NCI-H345 (cell line): ENCODE measurements around the gene ST8SIA4.

ENCODE experiments used
- DNase-seq: peaks from one replicate; lab custom pipeline; 2025; lab: John Stamatoyannopoulos, UW

Gene ST8SIA4

GRCh38 chr5:100872408-100873190, 30.5 kb downstream of the ST8SIA4 start:
- DNase-seq, result no peak

GRCh38 chr5:100867039-100867562, 36.0 kb downstream of the ST8SIA4 start:
- DNase-seq, result no peak

- no peak for DNase-seq
These were observed 38.2 kb downstream of the ST8SIA4 start for GRCh38 chr5:100864931-100865330.

- no peak for DNase-seq
These were observed 39.3 kb downstream of the ST8SIA4 start for GRCh38 chr5:100863739-100864138.

GRCh38 chr5:100861148-100861547, 41.9 kb downstream of the ST8SIA4 start:
- DNase-seq, result no peak

- no peak for DNase-seq
These were observed 42.7 kb downstream of the ST8SIA4 start for GRCh38 chr5:100860407-100860806.

GRCh38 chr5:100858987-100859545, 44.0 kb downstream of the ST8SIA4 start:
- no peak for DNase-seq

- DNase-seq, result no peak
These were observed 46.6 kb downstream of the ST8SIA4 start for GRCh38 chr5:100856462-100856861.

- DNase-seq, result no peak
These were observed 47.1 kb downstream of the ST8SIA4 start for GRCh38 chr5:100855937-100856430.

GRCh38 chr5:100855295-100855694, 47.8 kb downstream of the ST8SIA4 start:
- no peak for DNase-seq

GRCh38 chr5:100854591-100854990, 48.5 kb downstream of the ST8SIA4 start:
- no peak for DNase-seq

GRCh38 chr5:100853582-100853981, 49.5 kb downstream of the ST8SIA4 start:
- DNase-seq, result no peak

- DNase-seq, result no peak
These were observed 50.1 kb downstream of the ST8SIA4 start for GRCh38 chr5:100852988-100853449.

GRCh38 chr5:100852051-100852450, 51.0 kb downstream of the ST8SIA4 start:
- DNase-seq, result no peak

GRCh38 chr5:100846772-100847171, 56.3 kb downstream of the ST8SIA4 start:
- no peak for DNase-seq

GRCh38 chr5:100842080-100842479, 61.0 kb downstream of the ST8SIA4 start:
- DNase-seq, result no peak

- no peak for DNase-seq
These were observed 61.6 kb downstream of the ST8SIA4 start for GRCh38 chr5:100841358-100842076.

GRCh38 chr5:100840789-100841188, 62.3 kb downstream of the ST8SIA4 start:
- no peak for DNase-seq

GRCh38 chr5:100840370-100840769, 62.7 kb downstream of the ST8SIA4 start:
- DNase-seq, result no peak

- no peak for DNase-seq
These were observed 65.0 kb downstream of the ST8SIA4 start for GRCh38 chr5:100838048-100838473.

- no peak for DNase-seq
These were observed 68.6 kb downstream of the ST8SIA4 start for GRCh38 chr5:100834519-100834918.
